Calu3 (cell line): ENCODE measurements around the gene TARS2. TPM values are rescaled to one million over a fixed set of nuclear protein-coding genes. Genes with fewer than 3 reads are reported as not detected.

Source experiments
- Bru-seq: library from RNA; stranded (reverse); fragments of 400-500 nt; gene quantifications from one replicate; lab custom pipeline; 2021; lab: Mats Ljungman, UMichigan
- BruChase-seq, 2 experiments: library from RNA; stranded (reverse); fragments of 400-500 nt; gene quantifications; one replicate each; lab custom pipeline; 2021; lab: Mats Ljungman, UMichigan
- BruUV-seq: library from RNA; stranded (reverse); fragments of 400-500 nt; replicated peaks from 2 replicates; lab custom pipeline; 2021; lab: Mats Ljungman, UMichigan
- CTCF ChIA-PET: fragments of 300-600 bp; sonication (Branson Sonifier 250); formaldehyde crosslinking; loops from one replicate; lab custom pipeline; 2022; ENCODE audit warnings: antibody characterized with exemption; lab: Charles Lee
- DNase-seq: peaks from one replicate; pipeline ENCODE4 v3.0.0; 2022
- H3K27ac Mint-ChIP-seq: one replicate; pipeline ENCODE4 v1.8.0; 2022; ENCODE audit warnings: mixed read lengths; ENCODE audit not compliant: unreplicated experiment
- H3K27me3 Mint-ChIP-seq: one replicate; pipeline ENCODE4 v1.8.0; 2022; ENCODE audit warnings: mixed read lengths; ENCODE audit not compliant: unreplicated experiment
- H3K36me3 Mint-ChIP-seq: one replicate; pipeline ENCODE4 v1.8.0; 2022; ENCODE audit warnings: mild to moderate bottlenecking, moderate library complexity, mixed read lengths; ENCODE audit not compliant: insufficient read depth, unreplicated experiment
- H3K4me1 Mint-ChIP-seq: one replicate; pipeline ENCODE4 v1.8.0; 2022; ENCODE audit warnings: mild to moderate bottlenecking, low read depth, mixed read lengths; ENCODE audit not compliant: unreplicated experiment
- H3K4me3 Mint-ChIP-seq: one replicate; pipeline ENCODE4 v1.8.0; 2022; ENCODE audit warnings: mild to moderate bottlenecking, low read depth, moderate library complexity, mixed read lengths; ENCODE audit not compliant: unreplicated experiment
- H3K9me3 Mint-ChIP-seq: one replicate; pipeline ENCODE4 v1.8.0; 2022; ENCODE audit warnings: low read depth, mixed read lengths; ENCODE audit not compliant: unreplicated experiment
- intact Hi-C: fragments of 100-400 bp; cut with micrococcal nuclease; formaldehyde crosslinking; loops from one replicate; pipeline ENCODE4 v1.10.0; 2022; ENCODE audit not compliant: unreplicated experiment
- long read RNA-seq: library from polyadenylated mRNA; stranded (forward); transcript quantifications from one replicate; pipeline ENCODE4 v2.0.0, GENCODE V29; 2022
- total RNA-seq: library from RNA; stranded (reverse); gene quantifications from 2 replicates; pipeline ENCODE4 v1.2.3, GENCODE V29; 2022
- TF ChIP-seq, protein P1 (sequence below): fragments of 200-600 bp; IDR thresholded peaks from one replicate; pipeline ENCODE4 v1.8.0; 2022; ENCODE audit warnings: antibody characterized with exemption; ENCODE audit not compliant: unreplicated experiment

TARS2 gene, protein sequence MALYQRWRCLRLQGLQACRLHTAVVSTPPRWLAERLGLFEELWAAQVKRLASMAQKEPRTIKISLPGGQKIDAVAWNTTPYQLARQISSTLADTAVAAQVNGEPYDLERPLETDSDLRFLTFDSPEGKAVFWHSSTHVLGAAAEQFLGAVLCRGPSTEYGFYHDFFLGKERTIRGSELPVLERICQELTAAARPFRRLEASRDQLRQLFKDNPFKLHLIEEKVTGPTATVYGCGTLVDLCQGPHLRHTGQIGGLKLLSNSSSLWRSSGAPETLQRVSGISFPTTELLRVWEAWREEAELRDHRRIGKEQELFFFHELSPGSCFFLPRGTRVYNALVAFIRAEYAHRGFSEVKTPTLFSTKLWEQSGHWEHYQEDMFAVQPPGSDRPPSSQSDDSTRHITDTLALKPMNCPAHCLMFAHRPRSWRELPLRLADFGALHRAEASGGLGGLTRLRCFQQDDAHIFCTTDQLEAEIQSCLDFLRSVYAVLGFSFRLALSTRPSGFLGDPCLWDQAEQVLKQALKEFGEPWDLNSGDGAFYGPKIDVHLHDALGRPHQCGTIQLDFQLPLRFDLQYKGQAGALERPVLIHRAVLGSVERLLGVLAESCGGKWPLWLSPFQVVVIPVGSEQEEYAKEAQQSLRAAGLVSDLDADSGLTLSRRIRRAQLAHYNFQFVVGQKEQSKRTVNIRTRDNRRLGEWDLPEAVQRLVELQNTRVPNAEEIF
- 42.2 and 51.7 TPM in 2 replicates for total RNA-seq
- percentile 65 among the genes with signal in this experiment for Bru-seq, nascent RNA
- BruChase-seq, experiment 1, labeled RNA remaining after a 6-hour chase: percentile 79 among the genes with signal in this experiment
- BruChase-seq, experiment 2, labeled RNA remaining after a 2-hour chase: percentile 74 among the genes with signal in this experiment
- long read RNA-seq, transcript TARS2-204 (18 exons, 2,729 nt): major isoform, 35 of 71 reads
- long read RNA-seq, transcript TARS2-214 (16 exons, 2,162 nt): minor isoform, 8 of 71 reads
- long read RNA-seq, partial matches to known transcripts: 3 of 71 reads
- long read RNA-seq, other reads (novel, unspliced or antisense): 25 of 71 reads

DNA sequence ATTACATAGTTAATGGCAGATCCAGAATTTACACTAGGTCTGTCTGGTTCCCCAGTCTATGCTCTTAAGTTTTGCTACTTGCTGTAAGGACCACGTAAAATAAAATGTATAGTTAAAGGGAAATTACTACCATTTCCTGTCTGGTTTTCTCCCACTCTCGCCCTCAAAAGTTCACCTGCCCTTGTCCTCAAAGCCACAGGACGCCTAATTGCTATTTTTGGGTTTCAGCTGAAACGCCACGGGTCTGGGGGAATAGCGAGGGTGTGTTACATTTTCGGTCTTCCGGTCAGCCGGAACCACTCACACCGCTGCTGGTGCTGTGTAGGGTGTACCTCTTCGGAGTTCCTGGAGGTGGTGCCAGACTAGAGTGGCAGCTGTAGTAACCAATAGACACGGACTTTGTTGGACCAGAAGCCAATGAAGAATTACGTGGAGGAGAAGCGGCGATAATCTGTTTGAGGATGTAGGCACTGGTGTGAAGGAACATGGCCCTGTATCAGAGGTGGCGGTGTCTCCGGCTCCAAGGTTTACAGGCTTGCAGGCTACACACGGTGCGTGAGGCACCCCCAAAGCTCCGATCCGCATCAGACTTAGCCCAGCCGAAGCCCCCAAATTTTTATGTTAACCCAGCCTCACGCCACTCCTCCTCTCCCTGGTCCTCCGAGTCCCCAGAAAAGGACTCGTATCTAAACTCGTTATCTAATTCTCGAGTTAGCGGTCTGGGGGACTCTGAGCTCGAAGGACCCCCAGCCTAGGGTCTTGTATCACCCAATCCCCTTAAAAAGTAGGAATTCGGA lies at the start of gene TARS2:
Gene TARS2 (plus strand): TSS at position 454 of the 797 bp plus-strand sequence. CDS start 32 bp downstream, at position 486.
- no TSS peak for BruUV-seq
- peak within 1 kb of the TSS; percentile 87 for H3K27ac Mint-ChIP-seq
- TF ChIP-seq, protein P1, sequence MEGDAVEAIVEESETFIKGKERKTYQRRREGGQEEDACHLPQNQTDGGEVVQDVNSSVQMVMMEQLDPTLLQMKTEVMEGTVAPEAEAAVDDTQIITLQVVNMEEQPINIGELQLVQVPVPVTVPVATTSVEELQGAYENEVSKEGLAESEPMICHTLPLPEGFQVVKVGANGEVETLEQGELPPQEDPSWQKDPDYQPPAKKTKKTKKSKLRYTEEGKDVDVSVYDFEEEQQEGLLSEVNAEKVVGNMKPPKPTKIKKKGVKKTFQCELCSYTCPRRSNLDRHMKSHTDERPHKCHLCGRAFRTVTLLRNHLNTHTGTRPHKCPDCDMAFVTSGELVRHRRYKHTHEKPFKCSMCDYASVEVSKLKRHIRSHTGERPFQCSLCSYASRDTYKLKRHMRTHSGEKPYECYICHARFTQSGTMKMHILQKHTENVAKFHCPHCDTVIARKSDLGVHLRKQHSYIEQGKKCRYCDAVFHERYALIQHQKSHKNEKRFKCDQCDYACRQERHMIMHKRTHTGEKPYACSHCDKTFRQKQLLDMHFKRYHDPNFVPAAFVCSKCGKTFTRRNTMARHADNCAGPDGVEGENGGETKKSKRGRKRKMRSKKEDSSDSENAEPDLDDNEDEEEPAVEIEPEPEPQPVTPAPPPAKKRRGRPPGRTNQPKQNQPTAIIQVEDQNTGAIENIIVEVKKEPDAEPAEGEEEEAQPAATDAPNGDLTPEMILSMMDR: peak; percentile 48
- CTCF ChIA-PET: interaction anchor here (0.5 to 1.1 kb wide), 4 partner anchors 30 to 124 kb away, joined by 3 to 5 read pairs (median 3); no protein-coding TSS in a partner anchor
- H3K4me1 Mint-ChIP-seq: peaks cover 10% of the 10 kb centered on the region
- peak within 1 kb of the TSS; percentile 88 for H3K4me3 Mint-ChIP-seq
- intact Hi-C loops: loop anchor here (1.0 to 5.0 kb wide), 3 partner anchors 45 to 225 kb away; partner anchors contain the start of gene ADAMTSL4
- no peaks in the 10 kb centered on the region for H3K9me3 Mint-ChIP-seq
- DNase-seq: peak; percentile 98
- H3K36me3 Mint-ChIP-seq: peaks cover 31% of the 10 kb centered on the region
- H3K27me3 Mint-ChIP-seq: no peaks in the 10 kb centered on the region

DNA sequence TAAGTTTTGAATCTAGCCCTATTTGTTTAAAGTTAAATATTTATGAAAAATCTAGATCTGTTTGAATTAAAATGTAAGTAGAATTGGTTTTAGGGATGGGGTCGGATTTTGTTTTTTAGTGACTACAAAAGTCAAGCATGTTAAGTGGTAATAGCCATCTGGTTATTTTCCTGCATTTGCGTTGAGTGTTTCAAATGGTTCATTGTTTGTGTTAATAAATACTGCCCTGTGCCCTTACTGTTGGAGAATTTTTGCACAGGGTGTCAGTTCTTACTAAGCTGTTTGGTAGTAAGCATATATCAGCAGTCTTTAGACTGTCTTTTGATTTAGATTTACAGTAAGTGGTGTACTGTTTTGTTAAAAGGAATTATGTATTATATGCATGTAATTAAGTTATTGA lies 46.1 kb upstream of the TARS2 start:
- TF ChIP-seq, protein P1: no peak
- intact Hi-C loops: no loop called here
- Mint-ChIP-seq H3K4me3 (no peak overlapping the region), H3K27ac (no peak overlapping the region), H3K36me3 (peaks cover 18% of the 10 kb centered on the region), H3K27me3 (no peaks in the 10 kb centered on the region), H3K4me1 (no peaks in the 10 kb centered on the region), H3K9me3 (no peaks in the 10 kb centered on the region)
- DNase-seq: no peak
- no TSS peak for BruUV-seq
- CTCF ChIA-PET: interaction anchor here (0.6 to 0.7 kb wide), 2 partner anchors 18 to 75 kb away, joined by 3 to 6 read pairs; no protein-coding TSS in a partner anchor

DNA sequence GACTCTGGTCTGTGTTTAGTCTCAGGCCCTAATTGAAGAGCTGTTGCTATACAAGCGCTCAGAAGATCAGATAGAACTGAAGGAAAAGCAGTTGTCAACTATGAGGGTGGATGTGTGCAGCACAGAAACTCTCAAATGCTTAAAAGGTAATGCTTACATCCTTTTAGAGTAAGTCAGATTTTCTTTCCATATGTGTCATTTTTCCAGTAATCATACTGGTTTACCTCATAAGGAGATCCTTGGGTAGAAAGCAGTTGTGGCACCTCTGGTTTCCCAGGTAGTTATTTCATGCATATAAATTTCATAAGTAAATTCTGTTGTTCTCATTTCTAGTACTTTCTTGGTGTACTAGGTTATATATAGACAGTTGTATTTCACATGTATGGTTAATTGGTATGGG lies 43.0 kb upstream of the TARS2 start:
- DNase-seq: no peak
- Mint-ChIP-seq H3K27ac (no peak overlapping the region), H3K36me3 (peaks cover 41% of the 10 kb centered on the region), H3K4me1 (no peaks in the 10 kb centered on the region), H3K27me3 (no peaks in the 10 kb centered on the region), H3K4me3 (no peak overlapping the region), H3K9me3 (no peaks in the 10 kb centered on the region)
- CTCF ChIA-PET: no interaction called here
- no TSS peak for BruUV-seq
- TF ChIP-seq, protein P1: no peak
- intact Hi-C loops: no loop called here
